ENCODE data around the gene OR2C1.

OR2C1 gene

DNA sequence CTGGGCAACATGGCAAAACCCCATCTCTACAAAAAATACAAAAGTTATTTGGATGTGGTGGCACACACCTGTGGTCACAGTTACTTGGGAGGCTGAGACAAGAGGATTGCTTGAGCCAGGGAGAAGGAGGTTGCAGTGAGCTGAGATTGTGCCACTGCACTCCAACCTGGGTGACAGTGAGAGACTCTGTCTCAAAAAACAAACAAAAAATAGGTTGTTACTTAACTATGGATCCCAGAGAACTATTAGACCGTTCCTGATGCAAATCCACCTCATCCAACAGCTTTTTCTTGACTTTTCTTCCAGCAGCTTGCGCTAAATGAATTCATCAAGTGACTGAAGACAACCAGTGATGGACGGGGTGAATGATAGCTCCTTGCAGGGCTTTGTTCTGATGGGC, at the start of gene OR2C1:
TSS of gene OR2C1 (plus strand) at position 301 of the 400 bp plus-strand sequence. CDS start at position 353, 52 bp downstream.
- DNase-seq = no peak

DNA sequence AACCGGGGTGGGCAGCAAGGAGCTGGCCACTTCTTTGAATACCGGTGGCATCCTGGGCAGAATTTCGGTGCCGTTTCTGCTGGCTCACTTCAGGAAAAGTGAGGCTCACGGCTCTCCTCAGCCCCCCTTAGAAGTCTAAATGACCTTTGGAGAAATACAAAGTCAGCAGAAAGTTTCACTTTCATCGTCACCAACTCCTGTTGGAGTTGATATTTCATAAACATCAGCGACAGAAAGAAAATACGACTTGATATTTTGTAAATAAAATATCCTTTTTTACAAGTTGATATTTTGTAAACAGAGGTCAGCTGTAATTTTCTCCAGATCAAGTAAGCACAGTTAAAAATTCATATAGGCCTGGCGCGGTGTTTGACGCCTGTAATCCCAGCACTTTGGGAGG, 49.6 kb upstream of the OR2C1 start:
- DNase-seq = no peak

DNA sequence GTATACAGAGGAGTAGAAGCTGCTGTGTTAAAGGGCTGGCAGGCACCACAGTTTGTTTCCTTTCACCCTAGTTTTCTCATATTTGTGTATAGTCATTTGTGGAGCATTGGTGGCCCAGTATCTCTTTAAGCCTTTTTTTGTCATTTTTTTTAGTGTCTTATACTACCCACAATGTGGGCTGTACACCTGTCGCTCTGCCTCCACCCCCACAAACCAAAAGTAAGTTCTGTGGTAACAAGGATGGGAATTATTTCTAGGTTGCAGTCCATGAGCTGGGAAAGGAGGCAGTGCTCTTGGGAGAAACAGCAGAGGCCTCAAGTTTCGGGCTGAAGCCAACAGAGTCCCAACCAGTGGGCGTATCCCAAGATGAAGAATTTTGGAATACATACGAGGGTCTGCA, 44.2 kb upstream of the OR2C1 start:
- DNase-seq = no peak

DNA sequence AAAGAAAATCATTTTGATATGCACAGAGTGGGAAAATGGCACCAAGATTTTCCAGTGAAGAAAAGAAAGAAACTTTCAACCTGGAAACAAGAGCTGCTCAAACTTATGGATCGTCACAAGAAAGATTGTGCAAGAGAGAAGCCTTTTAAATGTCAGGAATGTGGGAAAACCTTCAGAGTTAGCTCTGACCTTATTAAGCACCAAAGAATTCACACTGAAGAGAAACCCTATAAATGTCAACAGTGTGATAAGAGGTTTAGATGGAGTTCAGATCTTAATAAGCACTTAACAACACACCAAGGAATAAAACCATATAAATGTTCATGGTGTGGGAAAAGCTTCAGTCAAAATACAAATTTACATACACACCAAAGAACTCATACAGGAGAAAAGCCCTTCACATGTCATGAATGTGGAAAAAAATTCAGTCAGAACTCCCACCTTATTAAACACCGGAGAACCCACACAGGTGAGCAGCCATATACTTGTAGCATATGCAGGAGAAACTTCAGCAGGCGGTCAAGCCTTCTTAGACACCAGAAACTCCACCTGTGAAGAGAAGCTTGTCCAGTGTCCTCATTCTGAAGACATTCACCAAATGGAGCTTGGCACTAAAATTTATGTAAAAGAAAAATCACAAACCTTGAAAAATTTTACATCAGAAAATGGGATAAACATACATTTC, 38.2 kb upstream of the OR2C1 start:
- DNase-seq = no peak

DNA sequence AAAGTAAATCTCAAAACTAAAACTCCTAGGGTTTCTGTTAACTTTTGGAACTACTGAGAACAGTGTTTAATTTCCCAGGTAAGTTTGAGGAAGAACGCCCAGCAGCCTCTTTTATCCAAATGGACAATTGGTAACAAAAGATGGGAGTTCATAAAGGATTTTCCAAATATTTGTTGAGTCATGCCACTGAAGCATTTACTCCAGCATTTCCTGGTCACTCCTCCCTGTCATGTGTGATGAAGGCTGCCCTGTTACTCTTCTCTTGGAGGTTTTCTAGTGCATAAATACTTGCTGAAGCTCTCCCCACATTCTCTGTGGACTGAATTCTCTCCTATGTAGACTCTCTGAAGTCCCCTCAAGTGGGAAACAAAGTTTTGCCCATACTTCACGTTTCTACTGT, 33.9 kb upstream of the OR2C1 start:
- DNase-seq = no peak

DNA sequence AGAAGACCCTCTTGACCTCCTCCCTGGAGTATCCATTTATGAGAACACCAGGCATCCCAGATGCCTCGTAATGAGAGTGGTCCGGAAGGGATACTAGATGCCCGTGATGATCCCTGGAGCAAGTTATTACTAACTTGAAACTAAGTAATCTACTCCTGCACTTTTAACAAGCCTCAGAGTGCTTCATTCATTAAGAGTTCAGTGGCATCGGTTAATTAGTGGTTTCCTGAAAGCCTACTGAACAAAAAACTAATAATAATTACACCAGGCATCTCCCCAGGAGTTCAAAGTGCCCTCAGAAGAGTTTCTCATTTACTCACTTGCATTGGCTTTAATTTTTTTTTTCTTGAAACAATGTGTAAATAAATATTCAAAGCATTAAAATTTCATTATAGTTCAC, 28.2 kb upstream of the OR2C1 start:
- no peak for DNase-seq

DNA sequence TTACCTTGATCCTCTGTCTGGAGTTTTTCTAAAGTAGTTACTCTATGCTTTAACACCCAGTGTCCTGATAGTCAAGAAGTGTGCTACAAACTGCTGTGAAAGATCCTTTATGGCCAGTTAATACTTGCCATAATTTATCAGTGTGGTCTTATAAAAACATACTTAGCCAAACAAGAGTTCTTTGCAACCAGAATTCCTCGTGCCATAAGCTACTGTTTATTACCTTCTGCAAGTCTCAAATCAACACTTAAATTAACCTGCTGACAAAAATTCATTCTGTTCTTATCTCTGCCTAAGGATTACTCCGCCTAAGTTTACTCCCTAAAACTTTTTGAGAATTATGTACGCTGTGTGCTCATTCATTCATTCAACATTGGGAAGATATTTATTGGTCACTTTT, 27.6 kb upstream of the OR2C1 start:
- no peak for DNase-seq

DNA sequence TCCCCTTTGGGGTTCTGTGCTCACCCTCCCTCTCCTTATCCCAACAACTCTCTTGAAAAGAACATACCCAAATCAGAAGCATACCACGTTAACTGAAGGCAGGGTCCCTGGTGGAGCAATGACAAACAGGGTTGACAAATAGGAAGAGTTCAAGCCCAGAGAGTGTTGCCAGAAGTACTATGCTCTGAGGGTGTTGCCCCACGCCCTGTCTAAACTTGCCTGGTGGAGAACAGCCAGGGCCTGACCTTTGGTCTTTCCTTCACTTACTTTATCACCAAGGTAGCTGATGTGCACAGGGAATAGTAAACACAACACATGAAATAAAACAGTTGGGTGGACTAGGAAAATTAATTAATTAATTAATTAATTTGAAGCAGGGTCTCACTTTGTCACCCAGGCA, 27.0 kb upstream of the OR2C1 start:
- DNase-seq = no peak

DNA sequence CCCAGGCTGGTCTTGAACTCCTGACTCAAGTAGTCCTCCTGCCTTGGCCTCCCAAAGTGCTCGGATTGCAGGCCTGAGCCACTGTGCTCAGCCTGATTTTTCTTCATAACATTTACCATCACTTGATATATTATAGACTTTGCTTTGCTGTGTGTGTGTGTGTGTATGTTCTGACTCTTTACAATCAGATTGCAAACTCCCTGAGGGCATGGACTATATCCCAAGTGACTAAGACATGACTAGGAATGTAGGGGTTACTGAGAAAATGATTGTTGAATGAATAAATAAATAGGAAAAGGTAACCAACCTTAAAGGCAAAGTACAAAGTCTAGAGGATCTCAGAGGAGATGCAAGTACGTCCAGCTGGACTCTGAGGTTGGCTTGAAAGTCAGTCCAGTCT, 9.6 kb upstream of the OR2C1 start:
- no peak for DNase-seq

DNA sequence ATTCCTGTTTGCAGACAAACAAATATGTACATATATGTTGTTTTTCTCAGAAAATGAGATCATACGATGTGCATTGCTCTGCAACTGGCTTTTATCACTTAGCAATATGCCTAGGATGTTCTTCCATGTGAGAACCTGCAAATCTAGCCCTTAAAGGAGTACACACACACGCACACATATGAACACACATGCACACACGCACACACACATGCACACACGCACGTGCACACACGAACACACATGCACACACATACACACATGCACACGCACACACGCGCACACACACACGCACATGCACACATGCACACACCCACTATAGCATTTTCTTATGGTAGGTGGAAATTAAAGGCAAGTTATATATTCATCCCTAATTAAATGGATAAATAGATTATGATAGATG, 8.1 kb upstream of the OR2C1 start:
- DNase-seq = no peak

DNA sequence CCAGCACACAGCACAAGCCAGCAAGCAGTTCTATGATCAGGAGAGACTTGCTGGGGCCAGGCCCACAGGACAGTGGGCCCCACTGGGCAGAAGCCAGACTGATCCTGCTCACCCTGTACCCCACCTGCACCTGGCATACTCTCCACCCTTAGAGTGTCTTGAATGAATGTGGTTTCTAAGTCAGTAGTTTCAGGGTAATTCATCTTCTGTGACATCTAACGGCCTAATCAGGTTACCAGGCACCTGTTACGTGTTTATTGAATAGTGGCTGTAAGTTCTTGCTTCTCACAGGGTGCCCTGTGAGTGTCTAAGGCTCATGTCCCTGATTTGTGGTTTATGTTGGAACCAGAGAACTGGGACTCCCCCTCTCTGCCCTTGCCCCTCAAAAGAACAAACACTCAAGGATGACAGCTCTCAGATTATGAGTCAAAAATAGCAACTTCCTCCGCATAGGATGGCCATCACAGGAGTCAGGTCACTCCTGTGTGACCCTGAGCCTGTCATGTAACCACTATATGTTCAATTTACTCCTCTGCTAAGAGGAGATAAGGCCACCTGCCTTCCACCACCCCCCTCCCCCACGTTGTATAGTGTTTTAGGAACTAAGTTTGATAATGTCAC, 7.0 kb upstream of the OR2C1 start:
- no peak for DNase-seq

DNA sequence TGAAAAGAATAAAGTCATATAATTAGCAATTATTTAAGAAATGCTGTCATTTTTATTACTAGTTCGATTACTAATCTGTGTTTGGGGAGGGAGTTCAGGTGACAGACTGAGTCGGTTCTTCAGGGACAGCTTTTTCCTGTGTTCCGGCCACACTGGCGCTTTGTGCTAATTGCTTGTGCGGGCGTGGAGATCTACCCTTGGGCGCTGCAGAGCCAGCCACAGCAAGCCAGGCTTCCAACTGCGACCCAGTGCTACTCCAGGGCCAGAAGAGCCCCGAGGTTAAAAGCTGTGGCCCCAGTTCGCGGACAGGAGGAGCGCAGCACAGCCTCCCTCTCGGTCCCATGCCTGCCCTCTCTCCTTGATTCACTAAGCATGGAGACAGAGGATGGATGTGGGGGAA, 6.5 kb upstream of the OR2C1 start:
- DNase-seq = no peak

DNA sequence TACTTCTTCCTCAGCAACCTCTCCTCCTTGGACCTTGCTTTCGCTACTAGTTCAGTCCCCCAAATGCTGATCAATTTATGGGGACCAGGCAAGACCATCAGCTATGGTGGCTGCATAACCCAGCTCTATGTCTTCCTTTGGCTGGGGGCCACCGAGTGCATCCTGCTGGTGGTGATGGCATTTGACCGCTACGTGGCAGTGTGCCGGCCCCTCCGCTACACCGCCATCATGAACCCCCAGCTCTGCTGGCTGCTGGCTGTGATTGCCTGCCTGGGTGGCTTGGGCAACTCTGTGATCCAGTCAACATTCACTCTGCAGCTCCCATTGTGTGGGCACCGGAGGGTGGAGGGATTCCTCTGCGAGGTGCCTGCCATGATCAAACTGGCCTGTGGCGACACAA, 429 bp downstream of the OR2C1 start:
- DNase-seq = no peak

DNA sequence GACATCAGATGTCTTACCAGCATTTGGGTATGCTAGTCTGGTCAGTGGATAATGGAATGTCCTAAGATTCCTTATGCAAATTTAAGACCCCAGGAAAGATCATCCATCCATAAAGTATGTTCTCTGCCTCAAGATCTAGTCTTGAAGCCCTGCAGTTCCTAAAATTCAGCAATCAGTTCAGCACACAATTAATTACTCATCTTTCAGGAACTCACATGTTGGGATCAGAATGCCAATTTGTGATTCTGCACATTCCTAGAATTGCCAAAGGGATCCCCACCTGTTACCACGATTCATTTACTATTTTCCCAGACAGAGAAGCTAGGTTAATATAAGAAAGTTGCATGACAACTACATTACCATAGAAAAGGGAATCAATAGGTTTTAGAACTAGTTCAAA, 3.2 kb downstream of the OR2C1 start:
- no peak for DNase-seq

DNA sequence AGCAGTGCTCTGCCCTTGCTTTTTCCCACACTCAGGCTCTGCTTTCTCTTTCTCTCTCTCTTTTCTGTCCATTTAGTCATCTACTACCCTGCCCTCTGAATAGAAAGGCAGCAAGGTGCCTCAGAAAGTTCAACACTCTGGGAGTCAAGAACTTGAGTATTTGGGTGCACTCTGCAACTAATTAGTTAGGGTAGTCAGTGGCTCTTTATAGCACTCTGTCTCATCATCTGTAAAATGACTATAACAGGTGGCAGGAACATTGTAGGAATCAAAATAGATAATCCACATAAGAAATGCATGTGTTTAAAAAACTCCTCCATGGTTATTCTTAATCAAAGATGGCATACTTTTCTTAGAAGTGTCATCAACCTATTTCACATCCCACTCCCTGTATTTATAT, 7.2 kb downstream of the OR2C1 start:
- no peak for DNase-seq

DNA sequence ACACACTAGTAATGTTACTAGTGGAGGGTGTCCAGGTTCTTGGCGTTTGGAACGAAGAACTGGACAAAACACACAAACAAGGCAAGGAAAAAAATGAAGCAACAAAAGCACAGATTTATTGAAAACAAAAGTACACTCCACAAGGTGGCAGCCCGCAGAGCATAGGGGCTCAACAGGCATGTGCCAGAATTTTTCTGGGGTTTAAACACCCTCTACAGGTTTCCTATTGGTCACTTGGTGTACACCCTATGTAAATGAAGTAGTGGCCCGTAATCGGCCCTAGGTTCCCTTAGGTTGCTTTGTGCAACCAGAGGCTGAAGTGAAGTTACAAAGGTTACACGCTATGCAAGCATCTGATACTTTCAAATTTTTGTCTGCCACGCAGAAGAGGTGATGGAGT, 8.1 kb downstream of the OR2C1 start:
- no peak for DNase-seq

DNA sequence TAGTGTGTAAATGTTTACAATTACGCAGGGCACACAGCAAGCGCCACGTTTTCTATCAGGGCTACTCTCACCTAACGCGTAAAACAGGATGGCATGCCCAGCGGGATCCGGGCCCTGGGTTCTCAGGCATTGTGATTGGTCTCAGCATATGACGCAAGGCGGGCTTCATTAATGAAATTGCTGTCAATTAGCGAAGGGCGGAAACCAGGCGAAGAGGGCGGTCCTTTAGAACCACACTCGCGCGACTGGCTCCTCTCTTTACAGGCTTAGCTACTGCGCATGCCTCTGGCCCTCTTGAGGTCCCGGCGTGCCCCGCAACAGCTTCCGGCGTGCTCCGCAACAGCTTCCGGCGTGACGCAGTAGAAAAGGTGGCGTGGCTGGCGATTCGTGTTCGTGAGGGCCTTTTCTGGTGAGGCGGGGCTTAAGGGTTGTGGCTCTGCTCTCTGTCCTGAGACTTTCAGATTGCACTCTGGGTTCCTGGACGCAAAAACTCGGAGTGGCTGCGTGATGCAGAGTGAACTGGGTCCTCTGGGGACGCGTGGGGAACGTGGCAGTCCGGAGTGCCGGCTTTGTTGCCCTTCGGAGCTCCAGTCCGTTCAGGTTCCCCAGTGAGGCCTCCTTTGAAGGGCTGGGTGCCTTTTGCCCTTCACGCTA, 9.2 kb downstream of the OR2C1 start:
- peak; percentile 51 to 67 (median 64) for DNase-seq

DNA sequence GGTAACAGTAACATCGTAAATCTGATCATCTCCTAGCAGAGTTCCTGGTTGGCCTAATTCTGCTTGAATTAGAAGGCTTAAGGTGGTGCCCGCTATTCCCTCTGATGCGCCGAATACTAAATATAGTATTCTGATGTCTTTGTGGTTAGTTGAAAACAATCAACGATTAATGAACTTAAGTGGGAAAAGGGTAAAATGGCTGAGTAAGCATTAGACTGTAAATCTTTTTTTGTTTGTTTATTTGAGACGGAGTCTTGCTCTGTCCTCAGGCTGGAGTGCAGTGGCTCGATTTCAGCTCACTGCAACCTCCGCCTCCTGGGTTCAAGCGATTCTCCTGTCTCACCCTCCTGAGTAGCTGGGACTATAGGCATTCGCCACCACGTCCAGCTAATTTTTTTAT, 13.4 kb downstream of the OR2C1 start:
- DNase-seq = no peak

DNA sequence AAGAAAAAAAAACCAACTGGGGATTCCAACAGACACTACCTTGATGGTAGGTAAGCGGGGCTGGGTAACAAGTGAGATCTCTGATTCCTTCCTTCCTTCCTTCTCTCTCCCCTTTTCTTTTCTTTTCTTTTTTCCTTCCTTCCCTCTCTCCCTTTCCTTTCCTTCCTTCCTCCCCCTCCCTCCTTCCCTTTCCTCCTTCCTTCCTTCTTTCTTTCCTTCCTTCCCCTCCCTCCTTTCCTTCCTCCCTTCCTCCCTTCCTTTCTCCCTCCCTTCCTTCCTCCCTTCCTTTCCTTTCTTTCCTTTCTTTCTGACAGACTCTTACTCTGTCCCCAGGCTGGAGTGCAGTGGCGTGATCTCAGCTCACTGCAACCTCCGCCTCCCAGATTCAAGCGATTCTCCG, 20.0 kb downstream of the OR2C1 start:
- DNase-seq = no peak

DNA sequence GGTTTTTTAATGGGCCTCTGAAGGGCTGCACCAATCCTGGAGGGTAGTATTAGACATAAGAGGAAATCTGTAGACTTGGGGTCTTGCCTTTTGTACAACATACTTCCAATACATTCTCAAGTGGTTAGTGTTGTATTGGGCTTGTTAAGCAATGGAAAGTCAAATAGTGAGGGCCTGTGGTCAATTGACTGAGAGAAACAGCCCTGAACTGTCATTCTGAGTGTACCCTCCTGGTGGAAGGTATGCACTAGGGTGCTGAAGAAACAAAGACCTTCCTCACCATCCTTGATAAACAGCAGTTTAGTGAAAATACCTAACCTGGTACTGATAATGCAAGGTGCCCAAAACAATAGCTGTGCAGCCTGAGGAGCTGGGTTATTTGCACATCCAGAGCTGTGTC, 22.2 kb downstream of the OR2C1 start:
- no peak for DNase-seq

DNA sequence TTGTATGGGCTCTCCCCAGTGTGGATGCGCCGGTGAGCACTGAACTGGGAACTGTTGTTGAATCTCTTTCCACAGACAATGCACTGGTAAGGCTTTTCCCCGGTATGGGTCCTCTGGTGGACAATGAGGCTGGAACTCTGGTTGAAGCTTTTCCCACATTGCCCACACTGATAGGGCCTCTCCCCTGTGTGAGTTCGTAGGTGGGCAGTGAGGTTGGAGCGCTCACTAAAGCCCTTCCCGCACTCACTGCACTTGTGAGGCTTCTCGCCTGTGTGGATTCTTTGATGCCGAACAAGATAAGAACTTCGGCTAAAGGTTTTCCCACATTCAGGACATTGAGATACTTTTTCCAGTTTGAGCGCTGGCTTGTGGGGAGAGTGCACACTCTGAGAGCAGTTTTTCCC, 27.4 kb downstream of the OR2C1 start:
- DNase-seq = no peak

DNA sequence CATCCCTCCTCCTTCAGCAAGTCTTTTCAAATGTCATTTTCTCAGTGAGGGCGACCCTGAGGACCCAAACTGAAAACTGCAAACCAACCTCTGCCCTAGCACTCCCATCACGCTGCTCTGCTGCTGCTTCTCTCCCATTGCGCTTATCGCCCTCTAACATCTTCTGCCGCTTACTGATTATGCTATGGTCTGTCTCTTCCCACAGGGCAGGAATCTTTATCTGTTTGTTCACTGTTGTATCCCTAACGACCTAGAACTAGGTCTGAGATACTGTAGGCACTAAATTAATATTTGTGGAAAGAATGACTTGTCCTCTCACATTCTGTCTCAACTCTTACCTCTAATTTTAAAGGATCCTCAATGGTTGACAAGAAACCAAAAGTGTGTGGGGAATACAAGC, 32.6 kb downstream of the OR2C1 start:
- no peak for DNase-seq

DNA sequence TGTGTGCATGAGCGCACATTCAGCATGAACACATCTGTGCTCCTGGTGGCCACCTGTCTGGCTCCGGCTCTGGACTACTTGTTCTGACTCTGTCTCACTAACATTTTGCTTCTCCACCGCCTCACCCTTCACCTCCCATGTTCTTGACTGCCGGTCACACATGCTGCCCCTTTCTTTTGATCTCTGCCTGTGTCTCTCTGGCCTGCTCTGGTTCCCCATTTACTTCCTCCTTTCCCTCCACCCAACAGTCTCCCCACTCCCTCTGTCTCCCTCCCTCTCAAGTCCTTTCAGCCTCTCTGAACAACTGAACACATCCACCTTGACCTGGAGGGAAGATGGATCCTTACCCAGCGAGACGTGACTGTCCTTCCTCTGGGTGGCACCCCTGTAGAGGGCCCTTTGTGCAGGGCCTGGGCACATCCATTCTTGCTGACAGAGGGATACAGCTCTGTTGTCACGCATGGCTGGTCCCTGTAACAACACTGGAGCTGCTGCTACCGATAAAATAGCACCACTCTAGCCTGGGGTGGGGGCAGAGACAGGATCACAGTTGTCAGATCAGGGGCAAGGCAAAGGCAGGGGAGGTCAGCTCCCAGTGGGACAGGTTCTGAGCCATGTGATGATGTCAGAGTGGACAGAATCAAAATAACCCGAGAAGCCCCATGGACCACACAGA, 34.1 kb downstream of the OR2C1 start:
- DNase-seq = no peak

DNA sequence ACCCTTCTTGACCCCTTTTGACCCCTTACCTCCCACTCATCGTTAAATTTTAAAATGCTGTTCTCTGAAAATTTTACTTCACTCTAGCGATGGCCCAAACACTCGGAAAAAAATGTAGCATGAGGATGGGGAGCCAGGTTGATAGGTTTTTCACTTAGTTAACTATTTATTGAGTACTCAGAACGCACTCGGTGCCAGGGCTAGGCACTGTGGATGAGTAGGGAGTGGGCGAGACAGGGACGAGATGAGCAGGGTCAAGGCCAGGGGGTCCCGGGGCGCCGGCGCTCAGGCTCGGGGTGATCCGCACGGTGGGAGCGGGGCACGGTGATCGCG, 44.7 kb downstream of the OR2C1 start:
- no peak for DNase-seq
